C4-2B (cell line): Measurements from ENCODE around the gene SPSB4.

Source experiments
- ZFX ChIP-seq: fragments of 450-650 bp; IDR thresholded peaks from 2 replicates; pipeline ENCODE4 v1.6.1; 2017
- TF ChIP-seq, protein P1 (sequence below): fragments of 450-650 bp; conservative IDR thresholded peaks from 2 replicates; pipeline ENCODE4 v1.5.1; 2017; ENCODE audit warnings: mild to moderate bottlenecking

GRCh38 chr3:141127344-141128125 lies 76.4 kb downstream of the SPSB4 start:
- TF ChIP-seq, protein P1, sequence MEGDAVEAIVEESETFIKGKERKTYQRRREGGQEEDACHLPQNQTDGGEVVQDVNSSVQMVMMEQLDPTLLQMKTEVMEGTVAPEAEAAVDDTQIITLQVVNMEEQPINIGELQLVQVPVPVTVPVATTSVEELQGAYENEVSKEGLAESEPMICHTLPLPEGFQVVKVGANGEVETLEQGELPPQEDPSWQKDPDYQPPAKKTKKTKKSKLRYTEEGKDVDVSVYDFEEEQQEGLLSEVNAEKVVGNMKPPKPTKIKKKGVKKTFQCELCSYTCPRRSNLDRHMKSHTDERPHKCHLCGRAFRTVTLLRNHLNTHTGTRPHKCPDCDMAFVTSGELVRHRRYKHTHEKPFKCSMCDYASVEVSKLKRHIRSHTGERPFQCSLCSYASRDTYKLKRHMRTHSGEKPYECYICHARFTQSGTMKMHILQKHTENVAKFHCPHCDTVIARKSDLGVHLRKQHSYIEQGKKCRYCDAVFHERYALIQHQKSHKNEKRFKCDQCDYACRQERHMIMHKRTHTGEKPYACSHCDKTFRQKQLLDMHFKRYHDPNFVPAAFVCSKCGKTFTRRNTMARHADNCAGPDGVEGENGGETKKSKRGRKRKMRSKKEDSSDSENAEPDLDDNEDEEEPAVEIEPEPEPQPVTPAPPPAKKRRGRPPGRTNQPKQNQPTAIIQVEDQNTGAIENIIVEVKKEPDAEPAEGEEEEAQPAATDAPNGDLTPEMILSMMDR = no peak
- no peak for TF ChIP-seq ZFX
